Mucosa of rectum (tissue), 2 donors: ENCODE results near the gene AASS.

ENCODE experiments used
- H3K27ac ChIP-seq, 2 donors: one replicate each; pipeline ENCODE4 v1.7.0; 2013; ENCODE audit warnings: inconsistent platforms in 2 of 2, low read depth in 2 of 2, low read length in 2 of 2
- H3K27me3 ChIP-seq, 2 donors: one replicate each; pipeline ENCODE4 v1.7.0; 2013; ENCODE audit warnings: low read length in 2 of 2; ENCODE audit not compliant: control insufficient read depth in 2 of 2, insufficient read depth in 2 of 2
- H3K36me3 ChIP-seq, 2 donors: one replicate each; pipeline ENCODE4 v1.7.0; 2013; ENCODE audit warnings: low read length in 2 of 2; ENCODE audit not compliant: control insufficient read depth in 2 of 2, insufficient read depth in 2 of 2
- H3K4me1 ChIP-seq, 2 donors: one replicate each; pipeline ENCODE4 v1.7.0; 2013; ENCODE audit warnings: low read length in 2 of 2, mild to moderate bottlenecking in 1 of 2; ENCODE audit not compliant: control insufficient read depth in 2 of 2, insufficient read depth in 2 of 2
- H3K4me3 ChIP-seq, 2 donors: one replicate each; pipeline ENCODE4 v1.7.0; 2013; ENCODE audit warnings: low read length in 2 of 2
- H3K9ac ChIP-seq, 2 donors: one replicate each; pipeline ENCODE4 v1.7.0; 2013; ENCODE audit warnings: low read length in 2 of 2, low read depth in 1 of 2, mild to moderate bottlenecking in 1 of 2
- H3K9me3 ChIP-seq, 2 donors: one replicate each; pipeline ENCODE4 v1.7.0; 2013; ENCODE audit warnings: low read length in 2 of 2; ENCODE audit not compliant: control insufficient read depth in 2 of 2
- donor health status: healthy.
- donor health status: Normal muscosa, but diverticular disease.

Gene AASS

GRCh38 chr7:122132341-122132740, 11.7 kb downstream of the AASS start:
- Histone ChIP-seq H3K9ac (no peak overlapping the region), H3K9me3 (no peaks in the 10 kb centered on the region), H3K4me1 (no peaks in the 10 kb centered on the region), H3K4me3 (no peak overlapping the region), H3K27ac (no peak overlapping the region), H3K27me3 (no peaks in the 10 kb centered on the region), H3K36me3 (no peaks in the 10 kb centered on the region)

DNA sequence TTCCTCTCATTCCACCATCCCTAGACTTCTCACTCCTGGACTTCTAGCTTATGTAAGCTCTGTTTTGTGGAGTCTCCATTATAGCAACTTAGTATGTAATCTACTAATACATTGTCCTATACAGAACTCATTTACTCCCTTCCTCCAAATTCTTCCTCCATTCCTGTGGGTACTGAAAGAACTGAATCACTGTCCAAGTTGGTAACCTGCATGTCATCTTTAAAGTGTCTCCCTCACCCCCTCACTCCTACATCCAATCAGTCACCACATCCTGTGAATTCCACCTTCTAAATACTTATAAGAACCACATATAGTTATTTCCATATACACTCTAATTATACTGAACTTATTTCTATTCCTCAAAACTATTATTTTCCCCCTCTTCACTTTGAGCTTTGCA, 20.3 kb downstream of the AASS start:
- H3K27ac ChIP-seq, result no peak overlapping the region
- no peaks in the 10 kb centered on the region for H3K36me3 ChIP-seq
- no peaks in the 10 kb centered on the region for H3K9me3 ChIP-seq
- no peaks in the 10 kb centered on the region for H3K27me3 ChIP-seq
- H3K9ac ChIP-seq, result no peak overlapping the region
- no peaks in the 10 kb centered on the region for H3K4me1 ChIP-seq
- H3K4me3 ChIP-seq, result no peak overlapping the region

- Histone ChIP-seq H3K27me3 (no peaks in the 10 kb centered on the region), H3K4me1 (no peaks in the 10 kb centered on the region), H3K9me3 (no peaks in the 10 kb centered on the region), H3K36me3 (peaks cover 0 to 2% of the 10 kb centered on the region in 2 donors), H3K4me3 (no peak overlapping the region), H3K9ac (no peak overlapping the region), H3K27ac (no peak overlapping the region)
Measured at GRCh38 chr7:122118757-122119156, 25.3 kb downstream of the AASS start.

- H3K4me3 ChIP-seq, result no peak overlapping the region
- H3K4me1 ChIP-seq, result no peaks in the 10 kb centered on the region
- no peak overlapping the region for H3K9ac ChIP-seq
- no peaks in the 10 kb centered on the region for H3K27me3 ChIP-seq
- H3K27ac ChIP-seq, result no peak overlapping the region
- H3K36me3 ChIP-seq, result no peaks in the 10 kb centered on the region
- peaks cover 0 to 2% of the 10 kb centered on the region in 2 donors for H3K9me3 ChIP-seq
Measured at GRCh38 chr7:122103064-122103463, 41.0 kb downstream of the AASS start.

DNA sequence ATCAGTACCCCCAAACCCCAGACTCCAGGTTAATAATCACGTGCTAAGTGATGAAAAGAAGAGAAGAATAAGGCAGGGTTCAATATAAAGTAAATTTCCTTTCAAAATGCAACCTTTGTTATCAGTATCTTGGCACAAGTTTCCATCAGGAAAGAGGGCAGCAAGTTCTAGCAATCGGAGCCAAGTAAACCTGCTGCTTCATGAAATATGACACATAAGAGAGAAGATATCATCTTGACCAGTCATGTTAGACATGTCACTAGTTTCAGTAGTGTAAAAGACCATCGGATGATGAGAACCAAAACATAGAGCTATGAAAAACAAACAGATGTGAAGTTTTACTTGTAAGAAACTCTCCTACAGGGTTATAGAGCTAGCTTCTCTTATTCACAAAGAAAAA, 44.0 kb downstream of the AASS start:
- Histone ChIP-seq H3K4me3 (no peak overlapping the region), H3K27ac (no peak overlapping the region), H3K4me1 (no peaks in the 10 kb centered on the region), H3K9ac (no peak overlapping the region), H3K9me3 (peaks cover 0 to 2% of the 10 kb centered on the region in 2 donors), H3K27me3 (no peaks in the 10 kb centered on the region), H3K36me3 (no peaks in the 10 kb centered on the region)

DNA sequence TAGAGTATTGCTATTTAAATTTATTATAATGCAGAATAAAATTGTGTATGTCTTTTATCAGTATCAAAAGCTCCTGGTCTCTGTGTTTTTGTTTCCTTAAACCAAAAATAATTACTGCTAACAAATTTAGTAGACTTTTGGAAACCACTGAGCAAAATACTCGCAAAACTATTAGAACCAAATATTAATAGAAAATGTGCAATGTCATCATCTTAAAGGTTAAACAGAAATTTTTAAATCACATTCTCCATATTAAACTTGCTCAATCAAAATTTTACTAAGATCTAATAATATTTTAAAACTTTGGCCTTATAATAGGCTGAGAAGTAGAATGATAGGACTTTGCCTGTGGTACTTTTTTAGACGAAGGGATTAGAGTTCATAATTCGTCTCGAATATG, 48.4 kb downstream of the AASS start:
- no peaks in the 10 kb centered on the region for H3K27me3 ChIP-seq

GRCh38 chr7:122094549-122094948, 49.5 kb downstream of the AASS start:
- Histone ChIP-seq H3K27me3 (no peaks in the 10 kb centered on the region), H3K4me1 (no peaks in the 10 kb centered on the region), H3K36me3 (no peaks in the 10 kb centered on the region), H3K9me3 (no peaks in the 10 kb centered on the region), H3K4me3 (no peak overlapping the region), H3K27ac (no peak overlapping the region), H3K9ac (no peak overlapping the region)

More for the DNA sequence above, 48.4 kb downstream of the AASS start:
- no peak overlapping the region for H3K4me3 ChIP-seq
- H3K27ac ChIP-seq, result no peak overlapping the region
- H3K9me3 ChIP-seq, result no peaks in the 10 kb centered on the region
- no peaks in the 10 kb centered on the region for H3K4me1 ChIP-seq
- H3K9ac ChIP-seq, result no peak overlapping the region
- no peaks in the 10 kb centered on the region for H3K36me3 ChIP-seq

DNA sequence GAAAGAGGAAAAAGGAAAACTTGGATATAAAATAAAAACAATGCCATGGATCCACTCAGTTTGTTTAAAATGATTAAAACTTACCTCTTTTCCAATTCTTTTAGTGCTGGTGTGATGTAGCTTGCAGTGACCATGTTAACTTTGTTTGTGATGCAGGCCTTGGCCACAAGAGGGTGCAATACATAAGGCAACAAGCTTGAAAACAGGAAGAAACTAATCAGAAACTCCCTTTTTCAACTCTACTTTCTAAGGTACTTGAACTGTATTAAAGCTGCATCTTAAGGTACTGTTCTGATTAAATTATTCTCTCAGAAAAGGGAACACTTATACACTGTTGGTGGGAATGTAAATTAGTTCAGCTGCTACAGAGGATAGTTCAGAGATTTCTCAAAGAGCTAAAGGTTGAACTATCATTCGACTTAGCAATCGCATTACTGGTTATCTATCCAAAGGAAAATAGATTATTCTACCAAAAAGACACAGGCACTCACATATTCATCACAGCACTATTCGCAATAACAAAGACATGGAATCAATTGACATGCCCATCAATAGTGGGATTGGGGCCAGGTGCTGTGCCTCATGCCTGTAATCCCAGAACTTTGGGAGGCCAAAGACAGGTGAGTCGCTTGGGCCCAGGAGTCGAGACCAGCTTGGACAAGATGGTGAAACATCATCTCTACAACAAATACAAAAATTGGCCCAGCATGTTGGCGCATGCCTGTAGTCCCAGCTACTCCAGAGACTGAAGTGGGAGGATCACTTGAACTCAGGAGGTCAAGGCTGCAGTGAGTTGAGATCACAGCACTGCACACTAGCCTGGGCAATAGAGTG, 50.9 kb downstream of the AASS start:
- no peaks in the 10 kb centered on the region for H3K27me3 ChIP-seq
- H3K9me3 ChIP-seq, result no peaks in the 10 kb centered on the region
- no peak overlapping the region for H3K9ac ChIP-seq
- no peaks in the 10 kb centered on the region for H3K36me3 ChIP-seq
- no peak overlapping the region for H3K27ac ChIP-seq
- H3K4me1 ChIP-seq, result no peaks in the 10 kb centered on the region
- no peak overlapping the region for H3K4me3 ChIP-seq

DNA sequence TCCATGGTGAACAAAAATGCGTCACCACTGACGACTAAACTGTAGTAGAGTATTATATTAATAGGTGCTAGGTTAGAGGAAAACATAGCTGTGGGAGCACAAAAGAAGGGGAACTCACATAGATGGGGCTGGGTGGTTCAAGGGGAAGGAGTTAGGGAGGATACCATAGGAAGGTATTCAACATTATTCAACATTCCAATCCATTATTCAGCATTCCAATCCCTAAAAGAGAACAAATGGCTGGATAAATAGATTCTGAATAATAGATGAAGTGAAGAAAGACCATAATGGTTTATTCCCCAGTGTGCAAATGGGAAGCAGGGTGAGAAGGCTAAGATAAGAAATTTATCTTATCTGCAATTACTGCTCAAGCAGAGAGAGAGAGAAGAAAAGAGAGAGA, 61.4 kb downstream of the AASS start:
- Histone ChIP-seq H3K27me3 (no peaks in the 10 kb centered on the region), H3K4me1 (no peaks in the 10 kb centered on the region), H3K27ac (no peak overlapping the region), H3K36me3 (peaks cover 0 to under 1% of the 10 kb centered on the region in 2 donors), H3K9me3 (no peaks in the 10 kb centered on the region), H3K9ac (no peak overlapping the region), H3K4me3 (no peak overlapping the region)

DNA sequence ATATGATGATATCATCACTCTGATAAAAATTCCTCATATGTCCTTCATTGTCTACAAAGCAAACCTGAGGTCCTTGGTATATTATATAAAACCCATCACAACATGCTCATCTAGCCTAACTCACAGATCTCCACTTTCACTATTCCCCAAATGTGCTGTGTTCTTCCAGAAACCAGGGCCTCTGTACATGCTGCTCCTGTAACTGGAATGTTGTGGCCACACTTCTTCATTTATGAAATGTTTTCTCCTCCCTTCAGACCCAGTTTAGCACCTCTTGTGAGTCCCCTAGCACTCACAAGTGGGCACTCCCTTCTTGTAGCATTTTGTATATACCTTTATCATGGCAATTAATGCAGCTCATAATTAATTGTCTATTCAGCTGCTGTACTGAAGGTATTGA, 61.9 kb downstream of the AASS start:
- Histone ChIP-seq H3K9ac (no peak overlapping the region), H3K9me3 (no peaks in the 10 kb centered on the region), H3K4me3 (no peak overlapping the region), H3K27ac (no peak overlapping the region), H3K4me1 (no peaks in the 10 kb centered on the region), H3K27me3 (no peaks in the 10 kb centered on the region), H3K36me3 (peaks cover 0 to 4% of the 10 kb centered on the region in 2 donors)
